Endothelial cell of umbilical vein (primary cell): ENCODE data around the gene CMPK2. TPM values are rescaled to one million over a fixed set of nuclear protein-coding genes. Genes with fewer than 3 reads are reported as not detected.

Experiments used
- BruUV-seq: library from RNA; stranded (reverse); fragments of 400-500 nt; replicated peaks from 2 replicates; lab custom pipeline; 2021; lab: Mats Ljungman, UMichigan
- CTCF ChIA-PET: fragments of 300-600, 350-600 bp; sonication (Branson Sonifier 250); formaldehyde crosslinking; loops from one replicate; lab custom pipeline; 2021; ENCODE audit warnings: antibody characterized with exemption, inconsistent platforms; lab: Charles Lee
- POLR2A ChIA-PET: fragments of 300-600, 350-600 bp; sonication (Branson Sonifier 250); formaldehyde crosslinking; loops from one replicate; lab custom pipeline; 2021; ENCODE audit warnings: antibody characterized with exemption, inconsistent platforms; lab: Charles Lee
- DNase-seq: peaks from one replicate; pipeline ENCODE4 v3.0.0-alpha.2; 2011; ENCODE audit warnings: low read depth, low spot score
- FAIRE-seq: peaks from 2 replicates; lab custom pipeline; 2011; peaks lifted over from hg19 to GRCh38; lab: Jason Lieb, UNC
- H2AFZ ChIP-seq: 2 replicates; pipeline ENCODE4 v1.6.0; 2012; ENCODE audit warnings: low read depth, low read length, control low read depth, inconsistent platforms
- H3K27ac ChIP-seq: 2 replicates; pipeline ENCODE4 v1.5.1; 2011; ENCODE audit warnings: low read depth, mild to moderate bottlenecking, control low read depth, low read length, moderate library complexity; ENCODE audit not compliant: insufficient read depth
- H3K27me3 ChIP-seq, 2 experiments: 2 replicates each; pipeline versions ENCODE4 v1.6.0 to v1.6.1; 2011; ENCODE audit warnings: low read length in 2 of 2, mixed read lengths in 1 of 2; ENCODE audit not compliant: control insufficient read depth in 2 of 2, insufficient read depth in 2 of 2
- H3K36me3 ChIP-seq, 2 experiments: 2 replicates in 1 of 2; 3 replicates in 1 of 2; pipeline ENCODE4 v1.5.1; 2011; ENCODE audit warnings: low read length in 2 of 2, mild to moderate bottlenecking in 1 of 2, moderate library complexity in 1 of 2; ENCODE audit not compliant: control insufficient read depth in 2 of 2, insufficient read depth in 2 of 2; ENCODE audit errors: extremely low read depth in 1 of 2
- H3K4me1 ChIP-seq: 3 replicates; pipeline ENCODE4 v1.5.1; 2011; ENCODE audit warnings: mild to moderate bottlenecking, low read length; ENCODE audit not compliant: control insufficient read depth, insufficient read depth; ENCODE audit errors: extremely low read depth
- H3K4me2 ChIP-seq: 2 replicates; pipeline ENCODE4 v1.6.1; 2011; ENCODE audit warnings: low read length, control low read depth, mixed read lengths; ENCODE audit not compliant: insufficient read depth
- H3K4me3 ChIP-seq, 3 experiments: fragments of 200-600 bp in 1 of 3; sonication (generic), shearing (Covaris generic) in 1 of 3; replicated peaks in 1 of 3; 2 replicates each; pipeline ENCODE4 v1.5.1; 2011 to 2016; ENCODE audit warnings: control low read depth in 3 of 3, low read length in 3 of 3, mild to moderate bottlenecking in 2 of 3, inconsistent platforms in 1 of 3, low read depth in 1 of 3, moderate library complexity in 1 of 3; ENCODE audit not compliant: insufficient read depth in 1 of 3
- H3K79me2 ChIP-seq: 2 replicates; pipeline ENCODE4 v1.6.0; 2012; ENCODE audit warnings: low read length, inconsistent platforms; ENCODE audit not compliant: control insufficient read depth, insufficient read depth
- H3K9ac ChIP-seq: replicated peaks from 2 replicates; pipeline ENCODE3; 2011; ENCODE audit warnings: low read length, control low read depth; ENCODE audit not compliant: insufficient read depth; ENCODE audit errors: extremely low read depth
- H3K9me1 ChIP-seq: replicated peaks from 3 replicates; pipeline ENCODE4 v1.6.0; 2011; ENCODE audit warnings: mild to moderate bottlenecking, low read length; ENCODE audit not compliant: control insufficient read depth, insufficient read depth; ENCODE audit errors: extremely low read depth
- H3K9me3 ChIP-seq: replicated peaks from 2 replicates; pipeline ENCODE4 v1.5.1; 2012; ENCODE audit warnings: low read length, inconsistent platforms; ENCODE audit not compliant: control insufficient read depth, insufficient read depth
- H4K20me1 ChIP-seq: replicated peaks from 2 replicates; pipeline ENCODE3; 2011; ENCODE audit warnings: mild to moderate bottlenecking, low read length; ENCODE audit not compliant: control insufficient read depth, insufficient read depth; ENCODE audit errors: extremely low read depth
- EZH2 ChIP-seq: IDR thresholded peaks from 2 replicates; pipeline ENCODE4 v1.6.1; 2012; ENCODE audit warnings: borderline replicate concordance, low read depth, mild to moderate bottlenecking, moderate library complexity, low read length, inconsistent platforms; ENCODE audit not compliant: severe bottlenecking
- FOS ChIP-seq: IDR thresholded peaks from 2 replicates; pipeline ENCODE4 v1.6.1; 2011; ENCODE audit warnings: mild to moderate bottlenecking, low read length, moderate library complexity, borderline replicate concordance; ENCODE audit not compliant: insufficient read depth
- GATA2 ChIP-seq: IDR thresholded peaks from 2 replicates; pipeline ENCODE4 v1.7.0; 2011; ENCODE audit warnings: low read depth, mild to moderate bottlenecking, moderate library complexity, mixed read lengths, low read length; ENCODE audit not compliant: insufficient read length, insufficient read depth
- JUN ChIP-seq: IDR thresholded peaks from 2 replicates; pipeline ENCODE4 v1.6.1; 2011; ENCODE audit warnings: borderline replicate concordance, low read depth; ENCODE audit not compliant: insufficient read length, insufficient read depth
- MYC ChIP-seq: IDR thresholded peaks from one replicate; pipeline ENCODE4 v1.6.1; 2011; ENCODE audit warnings: mild to moderate bottlenecking, low read depth, low read length
- POLR2A ChIP-seq: IDR thresholded peaks from 2 replicates; pipeline ENCODE4 v1.6.1; 2012; ENCODE audit warnings: low read depth, mild to moderate bottlenecking, control low read depth, low read length
- POLR2AphosphoS5 ChIP-seq: IDR thresholded peaks from 2 replicates; pipeline ENCODE4 v1.6.1; 2012; ENCODE audit warnings: low read depth, mild to moderate bottlenecking, control low read depth, low read length, moderate library complexity; ENCODE audit not compliant: insufficient read depth
- dilution Hi-C: fragments of 300-500 bp; cut with MboI; formaldehyde crosslinking; loops from one replicate; pipeline ENCODE4 v1.15.0; 2019; ENCODE audit warnings: low sequenced_read_pairs; ENCODE audit not compliant: extremely low pct_ligation_motif_present
- intact Hi-C: fragments of 100-400 bp; cut with micrococcal nuclease; formaldehyde crosslinking; loops from one replicate; pipeline ENCODE4 v1.10.0; 2022
- polyA plus RNA-seq, 4 experiments: library from polyadenylated mRNA; depleted of rRNA in 3 of 4; stranded (reverse) in 3 of 4; unstranded in 1 of 4; fragments of >200 nt; gene quantifications; 2 replicates each; pipeline versions ENCODE4 v1.2.1 to v1.2.3, GENCODE V29; 2011 to 2012; ENCODE audit warnings: missing spikeins in 1 of 4
- total RNA-seq: library from RNA; stranded (reverse); gene quantifications from 2 replicates; pipeline ENCODE4 v1.2.3, GENCODE V29; 2021
- TF ChIP-seq, protein P1 (sequence below): IDR thresholded peaks from 2 replicates; pipeline ENCODE4 v1.6.1; 2011; ENCODE audit not compliant: insufficient read depth, insufficient read length
- TF ChIP-seq, protein P2 (sequence below), 2 donors: IDR thresholded peaks; 1 replicate in 1 of 2; 2 replicates in 1 of 2; pipeline ENCODE4 v1.5.1; 2011; ENCODE audit warnings: low read length in 2 of 2, mild to moderate bottlenecking in 2 of 2, moderate library complexity in 2 of 2, control low read depth in 1 of 2, inconsistent platforms in 1 of 2, low read depth in 1 of 2; ENCODE audit not compliant: insufficient read depth in 1 of 2; ENCODE audit errors: extremely low read depth in 1 of 2

CMPK2 gene
- total and polyA plus RNA-seq, 2 donors (not counting 3 experiments of a cell fraction or from before 2014, with no cell fraction given) = 0.15 to 0.69 TPM

DNA sequence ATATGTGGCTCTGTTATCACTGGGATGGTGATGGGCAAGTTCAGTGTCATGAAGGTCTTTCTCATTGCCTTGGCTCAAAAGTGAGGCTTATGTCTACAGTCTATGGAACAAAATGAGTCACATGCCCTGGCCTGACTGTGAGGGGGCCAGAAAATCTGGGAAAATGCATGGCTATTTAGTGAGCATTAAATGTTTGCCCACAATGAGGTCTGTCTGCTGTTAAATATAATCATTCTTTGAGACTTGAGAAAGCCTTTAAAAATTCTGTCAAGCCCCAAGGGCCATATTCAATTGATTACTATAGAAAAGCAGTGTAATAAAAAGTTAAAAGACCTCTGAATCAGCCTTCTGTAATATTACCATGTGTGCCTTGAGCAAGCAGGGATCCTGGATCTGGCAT, 46.0 kb upstream of the CMPK2 start:
- no peaks in the 10 kb centered on the region for H3K36me3 ChIP-seq
- dilution Hi-C loops (no loop called here), intact Hi-C loops (no loop called here)
- H3K27me3 ChIP-seq = peaks cover 3 to 10% of the 10 kb centered on the region in 2 experiments
- H3K4me1 ChIP-seq = no peaks in the 10 kb centered on the region
- H3K4me2 ChIP-seq = no peak overlapping the region
- H3K9ac ChIP-seq = no peak overlapping the region
- no peak for TF ChIP-seq POLR2A
- TF ChIP-seq, protein P1, sequence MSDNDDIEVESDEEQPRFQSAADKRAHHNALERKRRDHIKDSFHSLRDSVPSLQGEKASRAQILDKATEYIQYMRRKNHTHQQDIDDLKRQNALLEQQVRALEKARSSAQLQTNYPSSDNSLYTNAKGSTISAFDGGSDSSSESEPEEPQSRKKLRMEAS = no peak
- TF ChIP-seq EZH2 = no peak
- TF ChIP-seq JUN = no peak
- no peak for TF ChIP-seq FOS
- no peak for TF ChIP-seq MYC
- no peak for TF ChIP-seq POLR2AphosphoS5
- TF ChIP-seq GATA2 = no peak
- TF ChIP-seq, protein P2, sequence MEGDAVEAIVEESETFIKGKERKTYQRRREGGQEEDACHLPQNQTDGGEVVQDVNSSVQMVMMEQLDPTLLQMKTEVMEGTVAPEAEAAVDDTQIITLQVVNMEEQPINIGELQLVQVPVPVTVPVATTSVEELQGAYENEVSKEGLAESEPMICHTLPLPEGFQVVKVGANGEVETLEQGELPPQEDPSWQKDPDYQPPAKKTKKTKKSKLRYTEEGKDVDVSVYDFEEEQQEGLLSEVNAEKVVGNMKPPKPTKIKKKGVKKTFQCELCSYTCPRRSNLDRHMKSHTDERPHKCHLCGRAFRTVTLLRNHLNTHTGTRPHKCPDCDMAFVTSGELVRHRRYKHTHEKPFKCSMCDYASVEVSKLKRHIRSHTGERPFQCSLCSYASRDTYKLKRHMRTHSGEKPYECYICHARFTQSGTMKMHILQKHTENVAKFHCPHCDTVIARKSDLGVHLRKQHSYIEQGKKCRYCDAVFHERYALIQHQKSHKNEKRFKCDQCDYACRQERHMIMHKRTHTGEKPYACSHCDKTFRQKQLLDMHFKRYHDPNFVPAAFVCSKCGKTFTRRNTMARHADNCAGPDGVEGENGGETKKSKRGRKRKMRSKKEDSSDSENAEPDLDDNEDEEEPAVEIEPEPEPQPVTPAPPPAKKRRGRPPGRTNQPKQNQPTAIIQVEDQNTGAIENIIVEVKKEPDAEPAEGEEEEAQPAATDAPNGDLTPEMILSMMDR (IDR thresholded peaks at IDR 0.05; ENCODE audit: extremely low read depth in 1 of 2, insufficient read depth in 1 of 2, low read depth in 1 of 2, low read length in 2 of 2) = no peak
- no peak overlapping the region for H3K4me3 ChIP-seq
- CTCF ChIA-PET = interaction anchor here (1.0 to 2.6 kb wide), 2 partner anchors 15 to 103 kb away, joined by 3 to 5 read pairs; no protein-coding TSS in a partner anchor
- POLR2A ChIA-PET = no interaction called here
- FAIRE-seq (no peak), DNase-seq (no peak)
- no peaks in the 10 kb centered on the region for H3K79me2 ChIP-seq
- H3K9me3 ChIP-seq = no peaks in the 10 kb centered on the region
- H2AFZ ChIP-seq = no peak overlapping the region
- H3K27ac ChIP-seq = no peak overlapping the region
- no TSS peak for BruUV-seq
- H4K20me1 ChIP-seq = no peaks in the 10 kb centered on the region
- H3K9me1 ChIP-seq = no peaks in the 10 kb centered on the region
